PC-3 (cell line): ENCODE measurements around the gene TTC28.

Experiments
- EZH2 ChIP-seq: fragments of 300-600 bp; sonication (generic); IDR thresholded peaks from one replicate; pipeline ENCODE4 v1.6.1; 2017; ENCODE audit warnings: antibody characterized with exemption, mild to moderate bottlenecking, low read length; ENCODE audit not compliant: unreplicated experiment
- TF ChIP-seq, protein P1 (sequence below): fragments of 300-600 bp; sonication (generic); conservative IDR thresholded peaks from 2 replicates; pipeline ENCODE4 v1.5.1; 2017; ENCODE audit warnings: antibody characterized with exemption, low read depth, mild to moderate bottlenecking, low read length

GRCh38 chr22:28249402-28249801 is 430.2 kb downstream of the TTC28 start:
- TF ChIP-seq, protein P1, sequence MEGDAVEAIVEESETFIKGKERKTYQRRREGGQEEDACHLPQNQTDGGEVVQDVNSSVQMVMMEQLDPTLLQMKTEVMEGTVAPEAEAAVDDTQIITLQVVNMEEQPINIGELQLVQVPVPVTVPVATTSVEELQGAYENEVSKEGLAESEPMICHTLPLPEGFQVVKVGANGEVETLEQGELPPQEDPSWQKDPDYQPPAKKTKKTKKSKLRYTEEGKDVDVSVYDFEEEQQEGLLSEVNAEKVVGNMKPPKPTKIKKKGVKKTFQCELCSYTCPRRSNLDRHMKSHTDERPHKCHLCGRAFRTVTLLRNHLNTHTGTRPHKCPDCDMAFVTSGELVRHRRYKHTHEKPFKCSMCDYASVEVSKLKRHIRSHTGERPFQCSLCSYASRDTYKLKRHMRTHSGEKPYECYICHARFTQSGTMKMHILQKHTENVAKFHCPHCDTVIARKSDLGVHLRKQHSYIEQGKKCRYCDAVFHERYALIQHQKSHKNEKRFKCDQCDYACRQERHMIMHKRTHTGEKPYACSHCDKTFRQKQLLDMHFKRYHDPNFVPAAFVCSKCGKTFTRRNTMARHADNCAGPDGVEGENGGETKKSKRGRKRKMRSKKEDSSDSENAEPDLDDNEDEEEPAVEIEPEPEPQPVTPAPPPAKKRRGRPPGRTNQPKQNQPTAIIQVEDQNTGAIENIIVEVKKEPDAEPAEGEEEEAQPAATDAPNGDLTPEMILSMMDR, result no peak
- no peak for TF ChIP-seq EZH2
